Measurements from ENCODE around the gene NALCN.

Gene NALCN

DNA sequence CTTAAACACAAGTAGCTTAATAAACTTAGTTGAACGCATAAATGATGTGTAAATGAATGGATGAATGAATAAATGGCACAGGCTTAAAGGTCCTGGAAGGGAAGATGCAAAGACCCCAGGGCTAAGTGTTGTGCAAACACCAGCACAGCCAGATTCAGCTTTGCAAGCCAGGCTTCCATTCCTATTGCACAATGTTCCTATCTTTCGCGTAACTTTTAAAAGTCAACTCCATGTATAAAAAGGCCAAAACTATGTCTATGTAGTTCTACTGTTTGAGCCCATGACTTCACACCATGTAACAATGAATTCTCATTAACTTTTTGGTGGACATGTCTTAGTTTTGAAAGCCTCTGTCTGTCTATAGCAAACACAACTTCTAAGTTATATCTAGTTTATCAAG, 226.0 kb downstream of the NALCN start:
- DNase-seq = no peak

- DNase-seq = no peak
Observed at GRCh38 chr13:101185606-101186005, 230.7 kb downstream of the NALCN start.

DNA sequence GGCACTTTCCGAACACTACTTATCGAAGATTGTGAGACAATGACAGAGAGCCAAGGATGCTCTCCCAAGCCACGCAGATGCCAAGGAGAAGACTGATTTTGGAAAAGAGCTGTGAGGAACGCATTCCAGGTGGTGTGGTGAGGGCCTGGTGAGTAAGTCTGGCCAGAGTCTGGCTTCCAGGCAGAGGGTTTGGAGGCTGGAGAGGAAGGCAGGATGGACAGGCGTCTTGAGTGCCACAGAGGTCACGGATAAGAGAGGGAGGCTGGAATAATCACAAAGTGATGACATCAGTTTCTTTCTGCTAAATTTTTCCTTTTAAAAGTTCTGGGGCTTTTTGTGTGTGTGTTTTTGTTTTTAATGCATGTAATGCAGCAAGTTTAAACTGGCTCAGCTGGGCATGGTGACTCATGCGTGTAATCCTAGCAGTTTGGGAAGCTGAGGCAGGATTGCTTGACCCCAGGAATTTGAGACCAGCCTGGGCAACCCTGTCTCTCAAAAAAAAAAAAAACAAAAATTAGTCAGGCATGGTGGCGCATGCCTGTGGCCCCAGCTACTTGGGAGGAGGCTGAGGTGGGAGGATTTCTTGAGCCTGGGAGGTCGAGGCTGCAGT, 235.1 kb downstream of the NALCN start:
- DNase-seq = no peak

DNA sequence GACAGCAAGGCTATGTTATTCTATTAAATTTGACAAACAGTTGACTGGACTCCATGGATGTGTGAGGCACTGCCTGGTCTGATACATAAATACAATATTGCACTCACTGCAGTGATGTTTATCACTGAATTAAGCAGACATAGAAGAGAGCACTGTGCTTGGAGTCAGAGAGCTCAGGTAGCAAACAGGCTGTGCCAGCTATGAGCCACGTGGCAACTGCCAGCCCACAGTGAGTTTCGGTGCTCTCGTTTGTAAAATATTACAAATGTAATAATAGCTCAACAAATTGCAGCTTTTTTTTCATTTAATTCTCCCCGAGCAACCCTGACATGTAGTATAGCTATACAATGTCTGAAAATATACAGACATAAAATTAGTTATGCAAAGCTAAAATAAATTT, 237.3 kb downstream of the NALCN start:
- no peak for DNase-seq

DNA sequence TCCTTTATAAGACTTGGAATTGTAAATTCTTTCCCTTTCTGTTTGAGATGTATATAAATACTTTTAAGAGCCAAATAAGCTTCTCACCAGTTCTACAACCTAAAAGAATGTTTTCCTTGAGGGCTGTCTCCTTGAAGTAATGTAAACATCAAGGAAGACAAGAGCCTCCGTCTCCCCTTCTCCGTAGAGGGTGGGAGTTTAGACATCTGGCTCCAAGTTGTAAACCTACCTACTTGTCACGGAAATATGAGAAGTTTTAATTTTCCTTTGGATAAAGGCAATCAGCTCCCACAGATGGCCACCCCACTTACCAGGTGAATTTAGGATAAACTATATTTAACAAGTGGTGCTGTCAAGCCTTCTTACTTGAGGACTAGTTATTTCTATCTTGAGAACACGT, 237.9 kb downstream of the NALCN start:
- no peak for DNase-seq

DNA sequence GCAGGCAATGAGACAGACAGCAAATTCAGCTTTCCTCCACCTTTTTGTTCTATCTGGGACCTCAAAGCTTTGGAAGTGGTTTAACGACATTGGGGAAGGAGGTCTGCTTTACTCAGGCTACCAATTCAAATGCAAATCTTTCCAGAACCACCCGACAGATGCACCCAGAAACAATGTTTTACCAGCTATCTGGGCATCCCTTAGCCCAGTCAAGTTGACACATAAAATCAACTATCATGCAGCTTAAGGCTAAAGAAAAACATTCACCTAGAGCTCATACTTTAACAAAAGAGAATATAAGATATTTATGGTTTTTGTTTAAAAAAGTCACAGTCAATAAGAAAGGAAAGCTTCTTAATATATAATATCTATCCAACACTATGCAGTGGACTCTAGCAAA, 246.0 kb downstream of the NALCN start:
- no peak for DNase-seq

DNA sequence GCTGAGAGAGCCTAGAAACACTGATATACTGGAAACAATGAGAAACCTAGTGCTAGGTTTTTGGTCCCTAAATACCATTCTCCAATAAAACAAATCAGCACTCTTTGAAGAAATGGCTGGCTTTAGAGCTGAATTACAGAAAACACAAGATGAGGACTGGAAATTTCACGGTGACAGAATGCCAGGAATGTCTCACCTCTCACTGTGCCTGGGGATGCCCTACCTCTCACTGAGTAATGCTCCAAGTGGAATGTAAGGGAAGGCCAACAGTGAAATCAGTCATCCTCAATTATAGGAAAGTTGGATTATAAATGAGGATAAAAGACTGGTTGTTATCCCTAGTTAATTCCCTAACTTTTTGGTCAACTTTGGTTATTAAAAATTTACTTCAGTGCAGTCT, 259.0 kb downstream of the NALCN start:
- no peak for DNase-seq

DNA sequence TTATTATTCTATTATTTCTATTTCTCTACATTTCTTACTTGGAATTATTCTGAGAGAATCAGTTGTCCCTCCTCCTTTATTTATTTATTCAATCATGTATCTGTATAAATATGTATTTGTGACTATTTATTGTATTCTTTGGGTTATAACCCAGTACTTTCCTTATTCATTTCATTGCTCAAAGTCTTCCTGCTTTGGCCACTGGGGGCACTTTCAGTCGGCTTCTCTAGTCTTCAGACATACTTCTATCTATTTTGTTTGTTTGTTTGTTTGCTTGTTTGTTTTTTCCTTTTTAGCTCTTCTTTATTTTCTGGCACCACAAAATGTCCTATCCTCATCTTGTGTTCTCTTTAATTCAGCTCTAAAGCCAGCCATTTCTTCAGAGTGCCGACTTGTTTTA, 260.4 kb downstream of the NALCN start:
- DNase-seq = peak in 1 of 2 experiments; percentile 28

- DNase-seq = no peak
Observed at GRCh38 chr13:101152184-101152583, 264.1 kb downstream of the NALCN start.

GRCh38 chr13:101150998-101151397, 265.3 kb downstream of the NALCN start:
- DNase-seq = no peak

- no peak for DNase-seq
Observed at GRCh38 chr13:101149735-101150384, 266.4 kb downstream of the NALCN start.

- no peak for DNase-seq
Observed at GRCh38 chr13:101146101-101146898, 270.0 kb downstream of the NALCN start.

DNA sequence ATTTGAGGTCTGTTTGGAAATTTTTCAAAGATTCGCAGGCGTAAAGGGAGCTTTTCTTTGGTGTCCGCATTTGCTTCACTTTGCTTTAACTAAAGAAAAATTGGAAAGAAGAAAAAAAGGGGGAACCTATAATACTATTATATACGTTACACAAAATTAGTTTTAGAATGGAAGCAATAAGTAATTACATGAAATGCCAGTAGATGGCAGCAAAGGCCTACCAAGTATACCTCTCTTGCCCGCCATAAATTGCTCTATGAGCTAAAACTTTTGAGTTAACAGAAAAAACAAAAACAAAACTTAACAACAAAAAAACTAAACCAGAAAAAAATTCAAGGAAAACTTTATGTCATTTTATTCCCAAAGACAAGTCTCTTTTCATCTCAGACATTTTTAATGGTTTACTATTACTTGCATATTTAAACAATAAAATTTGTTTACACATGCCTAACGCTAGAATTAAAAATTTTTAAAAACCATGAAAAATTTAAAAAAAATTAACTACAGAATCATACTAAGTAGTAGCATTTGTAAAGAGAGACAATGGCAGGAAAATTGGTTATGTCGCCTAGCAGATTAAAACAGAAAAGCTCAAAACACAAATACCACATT, 271.4 kb downstream of the NALCN start:
- peak; percentile 74 to 79 for DNase-seq

DNA sequence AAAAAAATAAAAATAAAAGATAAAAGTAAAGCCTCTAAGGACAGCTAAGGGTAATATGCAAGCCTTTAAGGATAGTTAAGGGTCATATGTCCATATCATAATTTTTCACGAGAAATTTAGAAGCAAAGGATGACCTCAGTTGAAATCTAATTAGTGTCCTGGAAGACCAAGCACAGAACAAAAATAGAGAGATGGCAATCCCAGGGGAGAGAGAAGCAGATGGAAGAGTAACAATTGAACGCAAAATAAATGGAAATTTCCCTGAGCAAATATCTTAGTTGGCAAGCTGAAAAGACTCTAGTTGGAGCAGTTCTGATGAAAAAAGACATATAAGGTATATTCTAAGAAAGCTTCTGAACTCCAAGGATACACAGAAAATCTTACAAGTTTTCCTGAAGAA, 275.4 kb downstream of the NALCN start:
- no peak for DNase-seq

- no peak for DNase-seq
Observed at GRCh38 chr13:101140087-101140770, 276.1 kb downstream of the NALCN start.

- DNase-seq = no peak
Observed at GRCh38 chr13:101139081-101139480, 277.2 kb downstream of the NALCN start.

DNA sequence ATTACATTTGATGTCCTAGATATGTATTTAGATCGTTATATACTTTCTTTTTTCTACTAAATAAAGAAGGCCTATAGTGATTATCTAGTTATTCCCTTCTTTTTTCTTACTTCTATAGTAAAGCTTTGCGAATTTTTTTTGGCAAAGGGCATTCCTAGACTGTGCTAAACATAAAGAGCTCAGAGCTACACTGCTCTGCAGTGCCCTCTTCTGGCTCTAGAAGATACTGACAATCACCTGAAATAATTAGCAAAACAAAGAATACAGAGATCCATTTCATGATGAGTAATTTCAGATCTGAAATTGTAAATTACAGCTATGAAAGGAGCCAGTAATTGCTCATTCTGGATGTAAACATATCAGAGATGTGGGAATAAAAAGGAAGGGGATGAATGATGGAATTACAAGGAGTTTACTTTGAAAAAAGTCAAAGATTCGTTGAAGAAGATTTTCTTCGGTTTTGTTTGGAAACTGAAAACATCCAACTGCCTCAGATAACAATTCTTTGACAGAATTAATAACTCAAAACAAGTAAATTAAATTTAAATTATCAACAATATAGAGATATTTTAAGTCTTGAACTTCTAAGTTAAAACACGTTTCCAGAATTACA, 288.5 kb downstream of the NALCN start:
- DNase-seq = peak; percentile 61 to 68

DNA sequence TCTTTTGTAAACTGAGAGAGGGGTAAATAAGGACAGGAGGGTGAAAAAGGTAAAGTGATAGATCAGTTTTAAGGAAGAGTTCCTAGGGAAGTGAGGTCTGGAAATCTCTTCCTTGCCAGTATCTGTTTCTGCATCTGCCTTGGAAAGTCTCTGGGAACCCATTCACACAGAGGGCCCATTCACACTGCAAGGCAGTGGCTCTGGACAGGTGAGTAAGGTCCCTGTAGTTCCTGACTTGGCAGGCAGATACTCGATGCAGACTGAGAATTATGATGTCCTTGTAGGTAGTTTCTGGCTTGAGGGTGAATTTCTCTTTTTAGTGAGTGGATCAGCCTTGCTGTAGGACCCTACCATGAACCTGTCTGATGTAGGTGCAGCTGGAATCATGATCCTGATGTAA, 293.3 kb downstream of the NALCN start:
- no peak for DNase-seq

DNA sequence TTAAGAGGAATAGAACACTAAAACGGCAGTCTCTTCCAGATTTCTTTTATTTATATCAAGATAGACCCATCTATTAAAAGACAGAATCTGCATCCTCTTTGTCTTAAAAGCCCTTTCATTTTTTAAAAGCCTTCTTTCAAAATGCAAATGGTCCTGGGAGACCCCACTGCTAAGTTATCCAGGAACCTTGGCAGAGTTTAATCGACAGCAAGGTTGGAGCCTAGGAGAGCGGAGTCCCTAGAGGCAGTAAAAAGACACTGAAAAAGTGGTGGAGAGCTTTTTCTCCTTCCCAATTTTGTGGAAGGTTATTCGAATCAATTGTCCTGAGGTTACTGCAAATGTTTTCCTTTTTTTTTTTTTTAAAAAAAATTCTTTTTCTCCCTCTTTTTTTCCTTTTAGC, 294.7 kb downstream of the NALCN start:
- DNase-seq = no peak

DNA sequence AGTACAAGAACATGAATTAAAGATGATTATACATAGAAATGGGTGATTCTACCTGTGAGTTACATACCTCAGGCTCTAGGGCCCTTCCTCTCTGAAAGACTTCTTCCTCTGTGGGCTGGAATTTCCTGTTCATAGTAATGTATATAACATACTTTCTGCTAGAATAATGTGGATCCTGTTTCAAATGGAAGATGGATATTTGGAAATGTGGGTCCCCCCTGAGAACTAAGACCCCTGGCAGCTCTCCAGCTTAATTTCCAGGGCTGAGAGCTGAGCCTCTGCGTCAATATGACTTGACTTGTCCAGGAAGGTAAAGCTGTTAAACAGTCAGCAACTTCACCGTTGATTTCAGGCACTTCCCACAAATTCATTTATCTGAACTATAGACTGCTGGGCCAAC, 296.3 kb downstream of the NALCN start:
- no peak for DNase-seq

- DNase-seq = no peak
Observed at GRCh38 chr13:101116826-101117225, 299.5 kb downstream of the NALCN start.

DNA sequence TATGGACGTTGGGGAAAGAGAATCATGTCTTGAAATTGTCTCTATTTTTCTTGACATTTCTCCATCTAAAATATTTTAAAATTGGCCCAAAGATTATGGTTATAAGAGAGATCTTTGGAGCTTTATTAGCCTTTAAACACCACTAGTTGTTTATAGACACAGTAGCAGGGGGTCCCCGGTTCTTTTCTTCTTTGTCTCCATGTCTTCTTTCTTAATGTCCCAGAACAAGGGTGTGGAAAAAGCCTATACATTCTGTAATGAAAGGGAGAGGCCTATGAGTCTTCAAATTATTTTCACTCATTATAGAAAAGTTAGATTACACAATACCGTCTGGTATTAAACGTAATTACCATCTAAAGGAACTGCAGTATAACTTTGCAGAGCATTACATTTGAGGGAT, 300.0 kb downstream of the NALCN start:
- no peak for DNase-seq

GRCh38 chr13:101115762-101116171, 300.5 kb downstream of the NALCN start:
- DNase-seq = peak; percentile 39 to 59

All from Kasumi-1 (cell line).